Esophagus (tissue), 2 donors: ENCODE results near the gene ZNF18. TPM values are rescaled to one million over a fixed set of nuclear protein-coding genes. Genes with fewer than 3 reads are reported as not detected.
"Not testable (repeated sequence)": the region's sequence is repeated elsewhere in the genome, so short reads cannot be mapped to it uniquely, and the experiment has no call there.

Experiments
- H3K27ac ChIP-seq, 2 donors: one replicate each; pipeline ENCODE4 v1.5.1; 2013; ENCODE audit warnings: low read depth in 2 of 2, mild to moderate bottlenecking in 2 of 2, inconsistent platforms in 1 of 2, low read length in 1 of 2, moderate library complexity in 1 of 2
- H3K27me3 ChIP-seq, 2 donors: one replicate each; pipeline ENCODE4 v1.6.1; 2013; ENCODE audit warnings: low read length in 2 of 2, control low read depth in 1 of 2, mild to moderate bottlenecking in 1 of 2; ENCODE audit not compliant: insufficient read depth in 2 of 2, control insufficient read depth in 1 of 2
- H3K36me3 ChIP-seq, 2 donors: one replicate each; pipeline ENCODE4 v1.6.1; 2013; ENCODE audit warnings: low read length in 1 of 2; ENCODE audit not compliant: control insufficient read depth in 2 of 2, insufficient read depth in 2 of 2
- H3K4me1 ChIP-seq, 2 donors: one replicate each; pipeline ENCODE4 v1.6.1; 2013; ENCODE audit warnings: low read length in 1 of 2; ENCODE audit not compliant: control insufficient read depth in 2 of 2, insufficient read depth in 2 of 2
- H3K4me3 ChIP-seq, 2 donors: one replicate each; pipeline ENCODE4 v1.5.1; 2013; ENCODE audit warnings: low read length in 2 of 2, mild to moderate bottlenecking in 2 of 2, low read depth in 1 of 2, moderate library complexity in 1 of 2
- H3K9me3 ChIP-seq, 2 donors: one replicate each; pipeline ENCODE4 v1.6.1; 2013; ENCODE audit warnings: mild to moderate bottlenecking in 2 of 2, low read depth in 1 of 2, low read length in 1 of 2, moderate library complexity in 1 of 2; ENCODE audit not compliant: control insufficient read depth in 2 of 2, insufficient read depth in 1 of 2
- WGBS, 2 donors: extraction: QIAGEN DNeasy Blood & Tissue Kit; methylation state at CpG; one replicate each; pipeline ENCODE4 v1.1.7; 2013; 5-methylcytosine and 5-hydroxymethylcytosine counted together
- polyA plus RNA-seq, 2 donors: library from polyadenylated mRNA; stranded (reverse); fragments of 200-250 nt; gene quantifications; one replicate each; pipeline ENCODE4 v1.2.3, GENCODE V29; 2013
- donor health status: healthy with polysubstance abuse.
- donor health status: Bipolar disorder and iron deficiency.

The ZNF18 gene
- polyA plus RNA-seq, 2 donors = 4.6 to 5.9 TPM

DNA sequence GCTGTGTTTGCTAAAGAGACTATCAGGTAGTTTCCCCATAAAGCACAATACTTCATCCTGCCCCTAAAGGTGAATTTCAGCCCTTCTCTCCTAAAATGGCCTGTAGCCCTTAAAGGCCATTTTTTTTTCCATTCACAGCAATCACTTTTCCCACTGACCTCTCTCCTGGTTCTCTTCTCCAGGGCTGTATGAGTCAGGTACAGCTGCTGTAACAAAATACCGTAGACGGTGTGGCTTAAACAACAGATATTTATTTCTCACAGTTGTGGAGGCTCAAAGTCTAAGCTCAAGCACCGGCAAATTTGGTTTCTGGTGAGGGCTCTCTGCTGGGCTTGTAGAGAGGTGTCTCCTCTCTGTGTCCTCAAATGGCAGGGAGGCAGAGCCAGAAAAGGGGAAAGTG lies 44.7 kb downstream of the ZNF18 start:
- H3K4me3 ChIP-seq = no peak overlapping the region
- no peaks in the 10 kb centered on the region for H3K36me3 ChIP-seq
- H3K4me1 ChIP-seq = no peaks in the 10 kb centered on the region
- H3K27ac ChIP-seq = no peak overlapping the region
- WGBS, 2 donors = 98 to 100% methylated on average over 3 of the region's 3 CpGs
- H3K27me3 ChIP-seq = no peaks in the 10 kb centered on the region
- H3K9me3 ChIP-seq = no peaks in the 10 kb centered on the region

DNA sequence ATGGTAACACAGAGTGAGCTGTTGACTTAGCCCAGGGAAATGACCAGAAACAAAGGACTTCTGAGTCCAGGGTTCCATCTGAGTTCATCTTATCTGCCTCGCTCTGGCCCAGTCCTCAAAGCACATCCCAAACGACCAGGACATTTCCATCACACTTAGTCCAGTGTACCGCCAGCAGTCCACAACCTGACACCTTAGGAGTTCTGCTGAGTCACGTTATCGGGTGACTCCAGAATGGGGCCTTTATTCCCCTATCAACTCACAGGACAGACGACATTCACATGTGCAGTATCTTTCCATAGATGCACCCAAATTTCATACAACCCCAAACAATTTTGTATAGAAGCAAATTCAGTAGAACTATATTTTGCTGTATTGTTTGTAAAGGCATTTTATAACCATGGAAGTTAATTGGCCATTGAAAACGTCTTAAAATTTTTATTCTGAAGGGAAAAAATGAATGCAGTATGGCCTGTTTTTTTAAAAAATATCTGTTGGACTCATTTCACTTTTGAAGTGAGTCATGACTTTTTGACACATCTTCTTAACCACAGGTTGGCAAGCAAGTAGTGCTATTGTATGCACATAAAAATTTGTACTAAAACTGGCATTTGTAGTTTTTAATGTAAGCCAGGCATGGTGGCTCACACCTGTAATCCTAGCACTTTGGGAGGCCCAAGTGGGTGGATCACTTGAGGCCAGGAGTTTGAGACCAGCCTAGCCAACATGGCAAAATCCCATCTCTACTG lies 46.3 kb downstream of the ZNF18 start:
- H3K27me3 ChIP-seq = no peaks in the 10 kb centered on the region
- no peak overlapping the region for H3K4me3 ChIP-seq
- WGBS, 2 donors = 55 to 67% methylated on average over 7 of the region's 7 CpGs
- H3K36me3 ChIP-seq = no peaks in the 10 kb centered on the region
- no peaks in the 10 kb centered on the region for H3K4me1 ChIP-seq
- H3K9me3 ChIP-seq = no peaks in the 10 kb centered on the region
- peak overlapping the region in 1 of 2 donors; percentile 42 for H3K27ac ChIP-seq

- H3K4me3 ChIP-seq, H3K9me3 ChIP-seq, H3K27me3 ChIP-seq, H3K36me3 ChIP-seq, H3K4me1 ChIP-seq: not testable (repeated sequence)
- WGBS, 2 donors = 48 to 67% methylated on average over 1 of the region's 1 CpG
- peak overlapping the region in 1 of 2 donors; percentile 82 for H3K27ac ChIP-seq
These were observed 47.7 kb downstream of the ZNF18 start for GRCh38 chr17:11949571-11949970.

DNA sequence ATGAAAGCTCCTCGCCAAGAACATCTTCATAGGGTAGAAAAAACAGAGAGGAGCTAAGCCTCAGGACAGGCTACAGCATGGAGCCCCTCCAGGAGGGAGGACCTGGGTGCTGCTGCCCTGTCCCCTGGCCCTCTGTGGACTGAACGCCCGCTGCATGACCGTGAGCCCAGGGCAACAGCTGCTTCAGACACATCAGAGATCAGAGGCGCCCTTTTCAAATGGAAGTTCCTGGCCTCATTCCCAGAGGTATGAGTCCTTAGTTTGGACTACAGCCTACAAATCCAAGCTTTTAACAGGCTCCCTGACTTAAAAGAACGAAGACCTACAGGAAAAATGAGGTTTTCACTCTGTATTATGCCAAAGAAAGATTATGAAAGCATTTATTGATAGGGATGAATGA lies 48.5 kb downstream of the ZNF18 start:
- Histone ChIP-seq H3K36me3 (no peaks in the 10 kb centered on the region), H3K9me3 (no peaks in the 10 kb centered on the region), H3K27me3 (no peaks in the 10 kb centered on the region), H3K27ac (peak overlapping the region; percentile 82 to 87), H3K4me1 (no peaks in the 10 kb centered on the region), H3K4me3 (no peak overlapping the region)
- 23 to 26% methylated on average over 6 of the region's 6 CpGs for WGBS, 2 donors

DNA sequence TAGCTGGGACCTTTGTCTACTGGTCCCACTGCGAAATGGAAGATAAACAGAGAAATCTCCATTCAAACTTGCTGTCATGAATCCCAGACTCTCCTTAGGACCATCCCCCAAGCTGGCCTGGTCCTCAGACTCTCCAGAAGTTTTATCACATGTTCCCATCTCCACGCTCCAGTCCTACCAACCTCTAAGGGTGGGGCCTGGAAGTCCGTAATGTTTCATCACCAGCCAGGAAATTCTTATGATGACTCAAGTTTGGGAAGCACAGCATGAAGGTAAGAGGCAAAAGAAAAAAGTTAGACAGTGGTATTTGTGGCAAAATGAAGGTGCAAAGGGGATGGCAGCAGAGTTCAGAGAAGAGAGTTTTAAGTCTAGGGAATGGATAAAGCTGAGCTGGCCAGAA lies 52.7 kb downstream of the ZNF18 start:
- H3K27me3 ChIP-seq = no peaks in the 10 kb centered on the region
- H3K9me3 ChIP-seq = no peaks in the 10 kb centered on the region
- 49 to 58% methylated on average over 3 of the region's 3 CpGs for WGBS, 2 donors
- no peaks in the 10 kb centered on the region for H3K36me3 ChIP-seq
- H3K4me3 ChIP-seq = no peak overlapping the region
- H3K27ac ChIP-seq = peak overlapping the region; percentile 90 to 96
- H3K4me1 ChIP-seq = no peaks in the 10 kb centered on the region

DNA sequence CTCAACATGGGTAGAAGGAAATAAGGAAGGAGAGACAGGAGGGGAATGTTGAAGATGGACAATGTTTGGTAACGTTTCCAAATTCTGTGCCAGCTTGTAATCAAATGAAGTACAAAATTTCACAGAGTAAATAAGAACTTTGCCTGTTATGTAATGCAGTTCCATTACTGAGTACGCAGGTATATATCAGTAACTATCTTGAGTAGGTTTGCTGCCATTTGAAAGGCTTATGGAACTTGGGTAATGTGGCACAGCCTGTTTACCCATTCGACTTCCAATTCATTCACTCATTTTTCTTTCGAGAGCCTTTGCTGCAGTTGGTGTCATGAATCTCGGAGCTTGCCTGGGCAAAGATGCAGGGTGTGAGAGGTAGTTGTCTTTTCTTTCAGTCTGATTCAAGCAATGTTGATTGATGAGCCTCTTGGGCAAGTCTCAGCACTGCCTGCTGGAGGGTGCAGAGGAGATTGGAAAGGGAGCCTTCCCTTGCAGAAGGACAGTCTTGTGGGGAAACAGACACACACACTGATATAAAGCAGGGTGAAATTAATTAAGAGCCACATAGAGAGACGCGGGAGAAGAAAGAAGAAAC lies 53.4 kb downstream of the ZNF18 start:
- Histone ChIP-seq H3K27ac (peak overlapping the region; percentile 90 to 96), H3K4me3 (no peak overlapping the region), H3K9me3 (no peaks in the 10 kb centered on the region), H3K4me1 (no peaks in the 10 kb centered on the region), H3K36me3 (no peaks in the 10 kb centered on the region), H3K27me3 (no peaks in the 10 kb centered on the region)
- 53 to 58% methylated on average over 7 of the region's 7 CpGs for WGBS, 2 donors

DNA sequence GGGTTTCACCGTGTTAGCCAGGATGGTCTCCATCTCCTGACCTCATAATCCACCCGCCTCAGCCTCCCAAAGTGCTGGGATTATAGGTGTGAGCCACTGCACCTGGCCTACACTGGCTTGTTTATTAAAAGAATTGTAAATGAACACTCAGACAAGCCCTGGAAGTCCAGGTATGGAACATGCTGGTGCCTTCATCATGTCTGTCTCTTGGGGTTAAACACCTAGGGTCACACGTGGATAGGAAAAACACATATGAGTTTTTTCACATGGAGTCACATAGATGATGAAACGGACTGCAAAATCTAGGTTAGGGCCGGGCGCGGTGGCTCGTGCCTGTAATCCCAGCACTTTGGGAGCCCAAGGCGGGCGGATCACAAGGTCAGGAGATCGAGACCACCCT lies 54.2 kb downstream of the ZNF18 start:
- 91 to 93% methylated on average over 11 of the region's 11 CpGs for WGBS, 2 donors
- peak overlapping the region; percentile 17 to 65 for H3K27ac ChIP-seq
- H3K27me3 ChIP-seq, H3K4me3 ChIP-seq, H3K4me1 ChIP-seq, H3K36me3 ChIP-seq, H3K9me3 ChIP-seq: not testable (repeated sequence)

DNA sequence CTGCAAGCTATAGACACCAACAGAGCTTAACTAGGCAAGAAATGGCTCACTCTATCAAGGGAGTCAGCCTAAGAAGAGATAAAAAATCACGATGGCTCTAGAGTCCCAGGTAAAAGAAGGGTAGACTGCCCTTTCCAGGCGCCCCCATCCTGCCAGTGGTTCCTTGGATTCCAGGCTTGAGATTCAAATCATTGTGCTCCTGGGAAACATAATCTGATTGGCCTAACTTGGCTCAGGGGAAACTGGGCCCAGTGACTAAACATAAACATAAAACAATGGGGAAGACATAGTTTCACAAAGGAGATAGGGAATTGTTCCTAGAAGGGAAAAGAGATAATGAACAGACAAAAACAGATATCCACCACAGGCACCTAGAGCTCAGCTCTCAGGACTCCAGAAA lies 56.4 kb downstream of the ZNF18 start:
- Histone ChIP-seq H3K27me3 (no peaks in the 10 kb centered on the region), H3K27ac (no peak overlapping the region), H3K4me1 (no peaks in the 10 kb centered on the region), H3K36me3 (no peaks in the 10 kb centered on the region), H3K9me3 (no peaks in the 10 kb centered on the region), H3K4me3 (no peak overlapping the region)
- 74 to 83% methylated on average over 2 of the region's 2 CpGs for WGBS, 2 donors

GRCh38 chr17:11935734-11936406 lies 61.4 kb downstream of the ZNF18 start:
- Histone ChIP-seq H3K27ac (no peak overlapping the region), H3K4me3 (no peak overlapping the region), H3K36me3 (no peaks in the 10 kb centered on the region), H3K4me1 (no peaks in the 10 kb centered on the region), H3K27me3 (no peaks in the 10 kb centered on the region), H3K9me3 (no peaks in the 10 kb centered on the region)
- 48% methylated on average over 14 of the region's 14 CpGs for WGBS, 2 donors
